IPS DF 6.9 (cell line): ENCODE data around the gene SLC35D3.
A peak's percentile ranks its signal among the peaks of the same experiment; 100 is the strongest.
"Not testable (repeated sequence)": the region's sequence is repeated elsewhere in the genome, so short reads cannot be mapped to it uniquely, and the experiment has no call there.

ENCODE experiments used
- DNase-seq: peaks from one replicate; pipeline ENCODE4 v3.0.0-alpha.2; 2013; ENCODE audit warnings: low read depth, low spot score
- H3K27ac ChIP-seq: one replicate; pipeline ENCODE4 v1.5.1; 2013; ENCODE audit warnings: low read length, control low read depth
- H3K27me3 ChIP-seq: 2 replicates; pipeline ENCODE4 v1.6.1; 2013; ENCODE audit warnings: mild to moderate bottlenecking, low read length; ENCODE audit not compliant: control insufficient read depth, insufficient read depth
- H3K36me3 ChIP-seq: 2 replicates; pipeline ENCODE4 v1.6.1; 2013; ENCODE audit warnings: low read length; ENCODE audit not compliant: control insufficient read depth, insufficient read depth
- H3K4me1 ChIP-seq: 2 replicates; pipeline ENCODE4 v1.6.1; 2013; ENCODE audit warnings: low read length; ENCODE audit not compliant: control insufficient read depth, insufficient read depth
- H3K4me3 ChIP-seq: 2 replicates; pipeline ENCODE4 v1.5.1; 2013; ENCODE audit warnings: mild to moderate bottlenecking, low read length
- H3K9me3 ChIP-seq: 2 replicates; pipeline ENCODE4 v1.6.1; 2013; ENCODE audit warnings: low read length, inconsistent platforms; ENCODE audit not compliant: control insufficient read depth, insufficient read depth
- WGBS: extraction: QIAGEN DNeasy Blood & Tissue Kit; methylation state at CpG from one replicate; pipeline ENCODE4 v1.1.7; 2013; ENCODE audit warnings: mixed read lengths, missing lambda C conversion rate; ENCODE audit not compliant: insufficient read length, insufficient coverage; 5-methylcytosine and 5-hydroxymethylcytosine counted together

SLC35D3 gene, protein sequence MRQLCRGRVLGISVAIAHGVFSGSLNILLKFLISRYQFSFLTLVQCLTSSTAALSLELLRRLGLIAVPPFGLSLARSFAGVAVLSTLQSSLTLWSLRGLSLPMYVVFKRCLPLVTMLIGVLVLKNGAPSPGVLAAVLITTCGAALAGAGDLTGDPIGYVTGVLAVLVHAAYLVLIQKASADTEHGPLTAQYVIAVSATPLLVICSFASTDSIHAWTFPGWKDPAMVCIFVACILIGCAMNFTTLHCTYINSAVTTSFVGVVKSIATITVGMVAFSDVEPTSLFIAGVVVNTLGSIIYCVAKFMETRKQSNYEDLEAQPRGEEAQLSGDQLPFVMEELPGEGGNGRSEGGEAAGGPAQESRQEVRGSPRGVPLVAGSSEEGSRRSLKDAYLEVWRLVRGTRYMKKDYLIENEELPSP

DNA sequence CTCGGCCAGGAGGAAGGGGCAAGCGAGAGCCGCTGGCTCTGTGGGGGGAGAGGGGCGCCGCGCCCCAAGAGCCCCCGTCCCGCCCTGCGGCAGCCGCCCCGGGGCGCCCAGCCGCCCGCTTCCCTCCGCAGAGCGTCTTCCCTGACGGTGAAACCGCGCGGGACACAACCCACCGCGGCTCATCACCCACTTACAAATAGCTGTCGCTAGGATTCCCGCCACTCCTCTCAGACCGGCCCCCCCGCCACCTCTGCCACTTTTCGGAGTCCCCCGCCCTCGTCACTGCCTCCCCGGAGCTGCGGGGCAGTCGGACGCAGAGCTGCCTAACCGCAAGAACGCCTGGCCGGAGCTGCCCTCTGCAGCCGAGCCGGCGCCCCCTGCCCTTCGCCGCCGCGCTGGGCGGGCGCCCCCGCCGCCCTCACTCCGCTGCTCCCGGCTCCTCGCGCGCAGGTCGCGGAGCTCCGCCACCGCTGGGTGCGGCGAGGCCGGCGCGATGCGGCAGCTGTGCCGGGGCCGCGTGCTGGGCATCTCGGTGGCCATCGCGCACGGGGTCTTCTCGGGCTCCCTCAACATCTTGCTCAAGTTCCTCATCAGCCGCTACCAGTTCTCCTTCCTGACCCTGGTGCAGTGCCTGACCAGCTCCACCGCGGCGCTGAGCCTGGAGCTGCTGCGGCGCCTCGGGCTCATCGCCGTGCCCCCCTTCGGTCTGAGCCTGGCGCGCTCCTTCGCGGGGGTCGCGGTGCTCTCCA is at the start of gene SLC35D3:
Gene SLC35D3, plus strand, starts transcription at position 366 of the 749 bp plus-strand sequence. Its CDS starts 128 bp downstream, at position 494.
- no peaks in the 10 kb centered on the region for H3K9me3 ChIP-seq
- H3K36me3 ChIP-seq, result no peaks in the 10 kb centered on the region; the same call in 1 of the 2 replicates
- no CpG with 5 or more reads among the region's 86 CpGs for WGBS
- no peak within 1 kb of the TSS for H3K27ac ChIP-seq
- peaks cover 32% of the 10 kb centered on the region for H3K27me3 ChIP-seq
- H3K4me3 ChIP-seq, result peak within 1 kb of the TSS; percentile 32; the same call in 1 of the 2 replicates
- DNase-seq, result no peak
- peaks cover 4% of the 10 kb centered on the region for H3K4me1 ChIP-seq

DNA sequence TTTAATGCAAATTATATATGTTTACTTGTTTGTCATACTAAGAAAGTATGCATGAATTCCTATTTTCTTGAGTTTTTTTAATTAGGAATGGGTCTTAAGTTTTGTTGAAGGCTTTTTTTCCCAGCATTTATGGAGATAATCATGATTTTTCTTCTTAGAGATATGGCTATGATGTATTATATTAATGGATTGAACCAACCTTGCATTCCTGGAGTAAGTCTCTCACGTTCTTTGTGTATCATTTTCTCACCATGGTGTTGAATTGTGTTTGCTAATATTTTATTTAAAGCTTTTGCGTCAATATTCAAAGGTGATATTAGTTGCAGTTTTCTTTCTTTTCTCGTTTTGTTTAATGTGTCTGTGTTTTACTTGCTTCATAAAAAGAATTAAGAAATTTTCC is 48.4 kb upstream of the SLC35D3 start:
- Histone ChIP-seq H3K4me3 (no peak overlapping the region), H3K4me1 (no peaks in the 10 kb centered on the region), H3K36me3 (no peaks in the 10 kb centered on the region; the same call in 1 of the 2 replicates), H3K9me3 (no peaks in the 10 kb centered on the region), H3K27ac (no peak overlapping the region), H3K27me3 (no peaks in the 10 kb centered on the region)
- no peak for DNase-seq
- WGBS, result no CpG with 5 or more reads among the region's 3 CpGs

DNA sequence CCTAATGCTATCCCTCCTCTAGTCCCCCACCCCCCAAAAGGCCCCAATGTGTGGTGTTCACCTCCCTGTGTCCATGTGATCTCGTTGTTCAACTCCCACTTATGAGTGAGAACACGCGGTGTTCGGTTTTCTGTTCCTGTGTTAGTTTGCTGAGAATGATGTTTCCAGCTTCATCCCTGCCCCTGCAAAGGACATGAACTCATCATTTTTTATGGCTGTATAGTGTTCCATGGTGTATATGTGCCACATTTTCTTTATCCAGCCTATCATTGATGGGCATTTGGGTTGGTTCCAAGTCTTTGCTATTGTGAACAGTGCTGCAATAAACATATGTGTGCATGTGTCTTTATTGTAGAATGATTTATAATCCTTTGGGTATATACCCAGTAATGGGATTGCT is 45.6 kb upstream of the SLC35D3 start:
- not testable (repeated sequence) for H3K36me3 ChIP-seq, DNase-seq, H3K4me3 ChIP-seq, H3K27ac ChIP-seq, H3K27me3 ChIP-seq, H3K4me1 ChIP-seq, H3K9me3 ChIP-seq
- no CpG with 5 or more reads among the region's 4 CpGs for WGBS

DNA sequence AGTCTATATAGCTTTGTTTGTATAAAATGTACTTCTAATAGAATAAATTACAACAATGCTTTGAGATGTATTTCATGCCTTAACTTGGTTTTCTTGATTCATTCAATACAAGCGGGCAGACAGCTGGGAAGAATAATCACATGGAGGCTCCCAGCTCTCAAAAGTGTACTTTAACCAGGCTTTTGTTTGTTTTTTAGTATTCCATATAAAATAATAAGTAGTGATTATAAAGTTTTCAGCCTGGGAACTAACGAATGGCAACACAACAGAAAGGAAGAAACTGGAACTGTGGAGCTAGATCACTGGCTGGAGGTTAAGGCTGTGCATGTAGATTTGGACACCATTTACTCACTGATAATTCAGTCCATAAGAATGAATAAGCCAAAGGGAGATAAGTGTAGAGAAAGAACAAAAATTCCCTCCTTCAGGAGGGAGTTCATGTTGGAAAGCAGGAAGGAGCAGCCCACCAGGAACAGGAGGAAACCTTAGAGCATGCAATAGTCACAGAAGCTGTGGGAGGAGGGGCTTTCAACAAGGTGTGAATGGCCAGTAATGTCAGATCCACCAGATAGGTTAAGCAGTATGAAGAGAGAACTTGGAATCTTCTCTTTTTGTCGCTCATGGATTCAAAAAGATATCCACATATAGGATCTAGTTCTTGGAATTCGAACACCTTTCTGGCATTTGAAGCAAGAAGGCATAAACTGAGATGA is 41.2 kb upstream of the SLC35D3 start:
- Histone ChIP-seq H3K27ac (no peak overlapping the region), H3K36me3 (no peaks in the 10 kb centered on the region), H3K4me3 (no peak overlapping the region), H3K27me3 (no peaks in the 10 kb centered on the region), H3K9me3 (no peaks in the 10 kb centered on the region), H3K4me1 (no peaks in the 10 kb centered on the region)
- no CpG with 5 or more reads among the region's 4 CpGs for WGBS
- DNase-seq, result no peak

DNA sequence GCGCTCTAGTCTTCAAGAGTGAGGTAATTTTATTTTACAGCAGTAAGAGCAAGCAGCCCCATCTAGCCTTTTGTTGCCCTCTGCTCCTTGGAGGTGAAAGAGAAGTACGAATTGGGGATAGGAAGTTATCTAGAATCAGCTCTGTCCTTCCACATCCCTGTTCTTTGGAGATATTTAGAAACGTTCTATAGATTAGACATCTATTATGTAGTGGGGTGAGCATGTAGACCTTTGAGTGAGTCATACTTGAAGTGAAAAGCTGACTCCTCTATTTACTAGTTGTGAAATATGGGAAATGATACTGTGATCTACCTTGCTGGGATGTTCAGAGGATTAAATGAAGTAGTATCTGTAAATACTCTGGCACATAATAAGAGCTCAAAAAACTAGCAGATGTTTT is 36.0 kb upstream of the SLC35D3 start:
- no peak for DNase-seq
- no peaks in the 10 kb centered on the region for H3K27me3 ChIP-seq

DNA sequence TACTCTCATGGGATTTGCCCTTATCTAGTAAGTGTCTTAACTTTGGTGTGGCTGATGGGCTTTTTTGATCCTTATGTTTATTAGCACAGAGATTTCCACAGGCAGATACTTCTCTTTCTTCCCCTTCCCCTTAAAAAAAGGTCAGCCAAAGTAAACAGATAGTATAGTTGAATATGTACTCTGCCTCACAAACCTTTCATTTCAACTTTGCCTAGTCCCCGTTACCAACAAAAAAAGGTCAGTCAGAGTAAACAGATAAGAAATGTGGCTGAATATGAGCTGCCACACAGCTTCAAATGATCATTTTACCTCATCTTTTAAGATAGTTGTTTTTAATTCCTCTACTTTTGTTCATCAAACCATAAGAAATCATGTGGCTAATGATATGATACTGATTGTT is 34.1 kb upstream of the SLC35D3 start:
- DNase-seq, result no peak
- Histone ChIP-seq H3K4me1 (no peaks in the 10 kb centered on the region), H3K27ac (no peak overlapping the region), H3K9me3 (no peaks in the 10 kb centered on the region), H3K4me3 (no peak overlapping the region), H3K27me3 (no peaks in the 10 kb centered on the region), H3K36me3 (no peaks in the 10 kb centered on the region)
- WGBS, result no CpG with 5 or more reads among the region's 1 CpG

More for the DNA sequence above, 36.0 kb upstream of the SLC35D3 start:
- H3K36me3 ChIP-seq, result no peaks in the 10 kb centered on the region
- H3K4me1 ChIP-seq, result no peaks in the 10 kb centered on the region
- no CpG with 5 or more reads among the region's 3 CpGs for WGBS
- no peaks in the 10 kb centered on the region for H3K9me3 ChIP-seq
- H3K4me3 ChIP-seq, result no peak overlapping the region
- no peak overlapping the region for H3K27ac ChIP-seq

DNA sequence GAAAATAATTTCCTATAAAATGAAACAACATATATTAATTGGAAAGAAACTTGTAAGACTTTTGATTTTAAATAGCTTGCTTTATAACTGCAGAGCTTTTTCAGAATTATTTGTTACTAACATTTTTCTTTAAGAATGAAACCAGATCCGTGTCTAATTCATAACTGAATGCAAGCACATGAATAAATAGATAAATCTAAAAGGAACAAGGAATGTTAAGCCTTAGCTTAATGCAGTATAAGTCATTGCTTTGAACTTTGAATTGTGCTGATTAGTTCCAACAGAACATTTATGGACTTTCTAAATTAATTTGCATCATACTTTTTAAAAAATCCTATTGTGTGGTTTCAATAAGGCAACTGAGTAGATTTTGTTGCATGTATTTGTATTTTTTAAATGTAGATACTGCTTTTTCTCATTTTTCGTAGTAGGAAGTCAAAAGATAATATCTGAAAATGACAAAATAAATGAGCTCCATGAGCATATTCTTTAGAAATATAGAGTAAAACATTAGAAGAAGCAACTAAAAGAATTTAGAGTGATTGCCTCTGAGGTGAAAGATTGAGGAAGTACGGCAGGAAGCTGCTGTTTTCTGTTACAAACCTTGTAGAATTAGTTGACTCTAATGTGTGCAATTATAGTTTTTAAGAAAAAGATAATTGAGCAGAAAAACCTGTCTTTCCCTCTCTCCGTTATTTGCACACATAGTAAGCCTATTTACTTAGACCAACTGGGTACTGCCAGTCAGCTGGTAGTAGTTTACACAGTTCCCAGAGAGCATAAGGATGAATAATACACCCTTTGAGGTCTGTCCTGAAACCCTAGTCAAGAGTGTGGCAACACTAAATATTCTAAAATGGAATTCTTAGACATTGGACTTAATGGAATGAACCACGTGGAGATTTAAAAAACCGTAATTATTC is 32.6 kb upstream of the SLC35D3 start:
- Histone ChIP-seq H3K27me3 (no peaks in the 10 kb centered on the region), H3K4me1 (no peaks in the 10 kb centered on the region), H3K27ac (no peak overlapping the region), H3K9me3 (no peaks in the 10 kb centered on the region), H3K4me3 (no peak overlapping the region), H3K36me3 (no peaks in the 10 kb centered on the region)
- no peak for DNase-seq
- no CpG with 5 or more reads among the region's 6 CpGs for WGBS

DNA sequence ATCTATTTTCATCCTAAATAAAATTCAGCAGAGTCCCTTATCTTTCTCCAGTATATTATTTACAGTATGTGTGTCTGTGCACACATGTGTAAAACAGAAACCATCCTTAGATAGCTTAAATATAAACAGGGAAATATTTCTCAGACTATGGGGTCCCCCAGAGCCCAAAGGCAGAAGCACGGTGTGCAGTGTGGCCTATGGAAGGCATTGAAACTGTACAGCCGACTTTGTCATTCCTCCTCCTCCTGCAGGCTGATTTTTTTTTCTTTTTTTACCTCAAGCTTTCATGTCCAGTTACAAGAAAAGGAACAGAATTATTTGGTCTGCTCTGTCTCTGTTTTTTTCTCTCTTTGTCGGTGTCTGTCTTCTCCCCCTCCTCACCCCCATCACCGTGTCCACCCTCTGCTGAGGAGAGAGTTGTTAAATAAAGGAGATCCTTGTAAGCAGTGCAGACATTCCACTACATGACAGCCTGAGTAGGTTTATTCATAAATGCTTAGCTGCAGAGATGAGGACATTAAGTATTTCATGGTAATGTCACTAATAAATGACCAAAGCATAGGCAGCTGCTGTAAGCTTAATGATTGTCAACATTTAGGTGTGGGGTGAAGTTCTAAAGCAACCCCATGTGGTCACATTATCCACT is 31.8 kb upstream of the SLC35D3 start:
- Histone ChIP-seq H3K9me3 (no peaks in the 10 kb centered on the region), H3K27me3 (no peaks in the 10 kb centered on the region), H3K27ac (no peak overlapping the region), H3K36me3 (no peaks in the 10 kb centered on the region), H3K4me3 (no peak overlapping the region), H3K4me1 (no peaks in the 10 kb centered on the region)
- DNase-seq, result no peak
- WGBS, result no CpG with 5 or more reads among the region's 4 CpGs

DNA sequence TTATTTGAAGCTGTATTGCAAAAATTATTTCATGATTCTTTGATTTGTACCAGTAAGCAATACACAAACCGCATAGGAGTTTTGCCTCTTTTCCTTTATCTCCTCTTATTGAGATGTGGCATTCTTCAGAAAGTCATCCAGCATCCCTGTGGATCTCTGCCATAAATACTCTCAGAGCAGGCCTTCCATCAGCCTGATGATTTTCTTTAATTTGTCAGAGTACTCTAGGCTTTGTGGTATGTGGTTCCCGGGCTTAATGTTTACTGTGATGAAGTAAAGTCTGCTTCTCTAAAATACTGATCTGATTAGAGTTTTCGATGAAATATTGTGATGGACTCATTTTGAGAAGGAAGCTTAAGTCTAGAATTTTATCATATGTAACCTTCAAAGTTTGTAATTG is 31.1 kb upstream of the SLC35D3 start:
- H3K36me3 ChIP-seq, result no peaks in the 10 kb centered on the region
- H3K4me1 ChIP-seq, result no peaks in the 10 kb centered on the region
- H3K27me3 ChIP-seq, result no peaks in the 10 kb centered on the region
- no peak overlapping the region for H3K4me3 ChIP-seq
- DNase-seq, result no peak
- H3K9me3 ChIP-seq, result no peaks in the 10 kb centered on the region
- H3K27ac ChIP-seq, result no peak overlapping the region
- no CpG with 5 or more reads among the region's 3 CpGs for WGBS
